ENCODE measurements around the gene RDH8. TPM values are rescaled to one million over a fixed set of nuclear protein-coding genes. Genes with fewer than 3 reads are reported as not detected.

Gene RDH8
- total and polyA plus RNA-seq, 10 of the 15 experiments (the other 5 are each of a cell fraction or from before 2014, with no cell fraction given), result 0.04 to 0.58 (median 0.05) TPM; not detected in 7

- Histone ChIP-seq H3K36me3 (ENCODE audit: control insufficient read depth in 2 of 2, insufficient read depth in 2 of 2, low read length in 1 of 2) (no peaks in the 10 kb centered on the region), H2AFZ (ENCODE audit: control insufficient read depth, low read depth, low read length) (no peak overlapping the region), H3K4me2 (ENCODE audit: control insufficient read depth, insufficient read depth) (no peak overlapping the region), H3K4me1 (ENCODE audit: control insufficient read depth, insufficient read depth, low read length) (no peaks in the 10 kb centered on the region), H3K79me2 (ENCODE audit: control insufficient read depth, insufficient read depth, low read length) (no peaks in the 10 kb centered on the region), H3K27ac (ENCODE audit: control insufficient read depth, insufficient read depth) (no peak overlapping the region), H4K20me1 (ENCODE audit: control insufficient read depth, insufficient read depth) (no peaks in the 10 kb centered on the region), H3K9me3 (replicated peaks; ENCODE audit: control insufficient read depth, insufficient read depth, low read length) (no peaks in the 10 kb centered on the region), H3K27me3 (replicated peaks in 1 of 2; ENCODE audit: control insufficient read depth in 2 of 2, insufficient read depth in 2 of 2, low read length in 1 of 2) (no peaks in the 10 kb centered on the region), H3K4me3 (no peak overlapping the region), H3K9ac (ENCODE audit: control insufficient read depth, insufficient read depth, low read length) (no peak overlapping the region)
- RAD21 ChIA-PET (ENCODE audit: unreplicated experiment), result no interaction called here
- FAIRE-seq, result no peak
- in situ Hi-C loops (cut with MboI) (no loop called here), intact Hi-C loops (cut with micrococcal nuclease; ENCODE audit: unreplicated experiment) (no loop called here)
- SMC1A ChIA-PET (ENCODE audit: uncharacterized antibody, unreplicated experiment), result interaction anchor here (0.6 kb wide), 1 partner anchor 118 kb away, joined by 4 read pairs; no protein-coding TSS in a partner anchor
- CTCF ChIA-PET, result interaction anchor here (1.0 to 3.0 kb wide), 3 partner anchors 14 to 41 kb away, joined by 3 to 20 read pairs (median 3); no protein-coding TSS in a partner anchor
- TF ChIP-seq MEF2B (IDR thresholded peaks at IDR 0.05; ENCODE audit: partially characterized antibody, poor library complexity, severe bottlenecking) (no peak), RUNX3 (IDR thresholded peaks at IDR 0.05; ENCODE audit: low read length) (no peak), RAD21 (IDR thresholded peaks at IDR 0.05; ENCODE audit: insufficient read depth, low read depth, low read length) (no peak), NFYB (IDR thresholded peaks at IDR 0.05; ENCODE audit: insufficient read depth, low read depth, low read length) (no peak), CBX3 (IDR thresholded peaks at IDR 0.05; ENCODE audit: borderline replicate concordance, low read depth) (no peak), CEBPZ (IDR thresholded peaks at IDR 0.05; ENCODE audit: low read depth, low read length) (no peak), SUZ12 (IDR thresholded peaks at IDR 0.05; ENCODE audit: unreplicated experiment) (no peak), ZSCAN29 (IDR thresholded peaks at IDR 0.05) (no peak), HDGF (IDR thresholded peaks at IDR 0.05) (no peak), ZZZ3 (IDR thresholded peaks at IDR 0.05; ENCODE audit: control insufficient read depth, insufficient read length, low read depth) (no peak), SPI1 (IDR thresholded peaks at IDR 0.05; ENCODE audit: borderline replicate concordance, insufficient read depth, low read depth, low read length) (no peak), ESRRA (IDR thresholded peaks at IDR 0.05; ENCODE audit: low read length) (no peak)
- DNase-seq (ENCODE audit: low read depth, low spot score), result no peak
- no peak for ATAC-seq
- WGBS (ENCODE audit: insufficient coverage, insufficient replicate concordance, low lambda C conversion rate, missing lambda C conversion rate), result 40% methylated on average over 8 of the region's 8 CpGs
- POLR2A ChIA-PET, result interaction anchor here (0.9 kb wide), 1 partner anchor 263 kb away, joined by 4 read pairs; no protein-coding TSS in a partner anchor
- BruUV-seq (replicated peaks), result no TSS peak
Measured at GRCh38 chr19:9986787-9987281, 26.4 kb upstream of the RDH8 start.

Data from GM12878 (cell line).